ENCODE results near the gene PRKG1.

PRKG1 gene

GRCh38 chr10:51640120-51640819, 566.0 kb downstream of the PRKG1 start:
- Histone ChIP-seq H3K4me1 (ENCODE audit: insufficient read depth, low read length) (no peaks in the 10 kb centered on the region), H3K4me3 (ENCODE audit: low read depth in 1 of 2, low read length in 2 of 2) (no peak overlapping the region), H2AFZ (ENCODE audit: low read depth, low read length) (no peak overlapping the region), H4K20me1 (ENCODE audit: insufficient read depth, low read length) (no peaks in the 10 kb centered on the region), H3K36me3 (ENCODE audit: insufficient read depth, low read length) (no peaks in the 10 kb centered on the region), H3K27me3 (ENCODE audit: insufficient read depth, low read length, poor library complexity) (no peaks in the 10 kb centered on the region), H3K9me3 (ENCODE audit: insufficient read depth, low read length, severe bottlenecking) (no peaks in the 10 kb centered on the region), H3K4me2 (ENCODE audit: insufficient read depth, low read length) (no peak overlapping the region), H3K79me2 (ENCODE audit: insufficient read depth, low read length) (no peaks in the 10 kb centered on the region), H3K9ac (ENCODE audit: low read depth, low read length) (no peak overlapping the region), H3K27ac (ENCODE audit: low read length) (no peak overlapping the region)
- ATAC-seq (ENCODE audit: insufficient read depth, low read depth) (no peak), DNase-seq (no peak)
- no peak for TF ChIP-seq EZH2 (IDR thresholded peaks at IDR 0.05; ENCODE audit: borderline replicate concordance, low read depth, low read length, severe bottlenecking)

- Histone ChIP-seq H3K36me3 (ENCODE audit: insufficient read depth, low read length) (no peaks in the 10 kb centered on the region), H3K9me3 (ENCODE audit: insufficient read depth, low read length, severe bottlenecking) (no peaks in the 10 kb centered on the region), H2AFZ (ENCODE audit: low read depth, low read length) (no peak overlapping the region), H3K9ac (ENCODE audit: low read depth, low read length) (no peak overlapping the region), H3K4me3 (ENCODE audit: low read depth in 1 of 2, low read length in 2 of 2) (no peak overlapping the region), H3K4me1 (ENCODE audit: insufficient read depth, low read length) (no peaks in the 10 kb centered on the region), H3K79me2 (ENCODE audit: insufficient read depth, low read length) (no peaks in the 10 kb centered on the region), H4K20me1 (ENCODE audit: insufficient read depth, low read length) (no peaks in the 10 kb centered on the region), H3K27ac (ENCODE audit: low read length) (no peak overlapping the region), H3K27me3 (ENCODE audit: insufficient read depth, low read length, poor library complexity) (no peaks in the 10 kb centered on the region), H3K4me2 (ENCODE audit: insufficient read depth, low read length) (no peak overlapping the region)
- TF ChIP-seq CTCF (IDR thresholded peaks at IDR 0.05; ENCODE audit: borderline replicate concordance, extremely low read depth, low read length, poor library complexity, severe bottlenecking) = no peak
- TF ChIP-seq EZH2 (IDR thresholded peaks at IDR 0.05; ENCODE audit: borderline replicate concordance, low read depth, low read length, severe bottlenecking) = no peak
- no peak for ATAC-seq (ENCODE audit: insufficient read depth, low read depth)
- DNase-seq = no peak
These were observed 568.3 kb downstream of the PRKG1 start for GRCh38 chr10:51642581-51642980.

GRCh38 chr10:51643734-51644133, 569.4 kb downstream of the PRKG1 start:
- H3K36me3 ChIP-seq (ENCODE audit: insufficient read depth, low read length) = no peaks in the 10 kb centered on the region

More at GRCh38 chr10:51643734-51644133, 569.4 kb downstream of the PRKG1 start:
- Histone ChIP-seq H3K4me1 (ENCODE audit: insufficient read depth, low read length) (no peaks in the 10 kb centered on the region), H3K9me3 (ENCODE audit: insufficient read depth, low read length, severe bottlenecking) (no peaks in the 10 kb centered on the region), H3K27ac (ENCODE audit: low read length) (no peak overlapping the region), H3K4me2 (ENCODE audit: insufficient read depth, low read length) (no peak overlapping the region), H3K9ac (ENCODE audit: low read depth, low read length) (no peak overlapping the region), H3K27me3 (ENCODE audit: insufficient read depth, low read length, poor library complexity) (no peaks in the 10 kb centered on the region), H3K79me2 (ENCODE audit: insufficient read depth, low read length) (no peaks in the 10 kb centered on the region), H2AFZ (ENCODE audit: low read depth, low read length) (no peak overlapping the region), H3K4me3 (ENCODE audit: low read depth in 1 of 2, low read length in 2 of 2) (no peak overlapping the region), H4K20me1 (ENCODE audit: insufficient read depth, low read length) (no peaks in the 10 kb centered on the region)
- TF ChIP-seq CTCF (IDR thresholded peaks at IDR 0.05; ENCODE audit: borderline replicate concordance, extremely low read depth, low read length, poor library complexity, severe bottlenecking) = no peak
- no peak for TF ChIP-seq EZH2 (IDR thresholded peaks at IDR 0.05; ENCODE audit: borderline replicate concordance, low read depth, low read length, severe bottlenecking)
- ATAC-seq (ENCODE audit: insufficient read depth, low read depth) (no peak), DNase-seq (no peak)
